Endothelial cell of umbilical vein (primary cell): ENCODE results near the gene SLC7A8.
"Not testable (repeated sequence)": the region's sequence is repeated elsewhere in the genome, so short reads cannot be mapped to it uniquely, and the experiment has no call there.

Experiments used
- GATA2 ChIP-seq: IDR thresholded peaks from 2 replicates; pipeline ENCODE4 v1.7.0; 2011; ENCODE audit warnings: low read depth, mild to moderate bottlenecking, moderate library complexity, mixed read lengths, low read length; ENCODE audit not compliant: insufficient read length, insufficient read depth
- JUN ChIP-seq: IDR thresholded peaks from 2 replicates; pipeline ENCODE4 v1.6.1; 2011; ENCODE audit warnings: borderline replicate concordance, low read depth; ENCODE audit not compliant: insufficient read length, insufficient read depth
- POLR2A ChIP-seq: IDR thresholded peaks from 2 replicates; pipeline ENCODE4 v1.6.1; 2012; ENCODE audit warnings: low read depth, mild to moderate bottlenecking, control low read depth, low read length
- POLR2AphosphoS5 ChIP-seq: IDR thresholded peaks from 2 replicates; pipeline ENCODE4 v1.6.1; 2012; ENCODE audit warnings: low read depth, mild to moderate bottlenecking, control low read depth, low read length, moderate library complexity; ENCODE audit not compliant: insufficient read depth
- TF ChIP-seq, protein P1 (sequence below), 2 donors: IDR thresholded peaks; 1 replicate in 1 of 2; 2 replicates in 1 of 2; pipeline ENCODE4 v1.5.1; 2011; ENCODE audit warnings: low read length in 2 of 2, mild to moderate bottlenecking in 2 of 2, moderate library complexity in 2 of 2, control low read depth in 1 of 2, inconsistent platforms in 1 of 2, low read depth in 1 of 2; ENCODE audit not compliant: insufficient read depth in 1 of 2; ENCODE audit errors: extremely low read depth in 1 of 2

GRCh38 chr14:23224958-23225357 lies 41.5 kb upstream of the SLC7A8 start:
- TF ChIP-seq, protein P1, sequence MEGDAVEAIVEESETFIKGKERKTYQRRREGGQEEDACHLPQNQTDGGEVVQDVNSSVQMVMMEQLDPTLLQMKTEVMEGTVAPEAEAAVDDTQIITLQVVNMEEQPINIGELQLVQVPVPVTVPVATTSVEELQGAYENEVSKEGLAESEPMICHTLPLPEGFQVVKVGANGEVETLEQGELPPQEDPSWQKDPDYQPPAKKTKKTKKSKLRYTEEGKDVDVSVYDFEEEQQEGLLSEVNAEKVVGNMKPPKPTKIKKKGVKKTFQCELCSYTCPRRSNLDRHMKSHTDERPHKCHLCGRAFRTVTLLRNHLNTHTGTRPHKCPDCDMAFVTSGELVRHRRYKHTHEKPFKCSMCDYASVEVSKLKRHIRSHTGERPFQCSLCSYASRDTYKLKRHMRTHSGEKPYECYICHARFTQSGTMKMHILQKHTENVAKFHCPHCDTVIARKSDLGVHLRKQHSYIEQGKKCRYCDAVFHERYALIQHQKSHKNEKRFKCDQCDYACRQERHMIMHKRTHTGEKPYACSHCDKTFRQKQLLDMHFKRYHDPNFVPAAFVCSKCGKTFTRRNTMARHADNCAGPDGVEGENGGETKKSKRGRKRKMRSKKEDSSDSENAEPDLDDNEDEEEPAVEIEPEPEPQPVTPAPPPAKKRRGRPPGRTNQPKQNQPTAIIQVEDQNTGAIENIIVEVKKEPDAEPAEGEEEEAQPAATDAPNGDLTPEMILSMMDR (IDR thresholded peaks at IDR 0.05; ENCODE audit: extremely low read depth in 1 of 2, insufficient read depth in 1 of 2, low read depth in 1 of 2, low read length in 2 of 2), result not testable (repeated sequence)
- not testable (repeated sequence) for TF ChIP-seq POLR2A, POLR2AphosphoS5, GATA2, JUN
